Jurkat, Clone E6-1 (cell line): ENCODE results near the gene PIK3R6.

ENCODE experiments used
- DNase-seq: peaks from one replicate; pipeline ENCODE4 v3.0.0-alpha.2; 2011; ENCODE audit warnings: low read depth, low spot score
- H3K4me3 ChIP-seq: 2 replicates; pipeline ENCODE4 v1.5.1; 2011; ENCODE audit warnings: mild to moderate bottlenecking, low read length, control low read depth, moderate library complexity

PIK3R6 gene

DNA sequence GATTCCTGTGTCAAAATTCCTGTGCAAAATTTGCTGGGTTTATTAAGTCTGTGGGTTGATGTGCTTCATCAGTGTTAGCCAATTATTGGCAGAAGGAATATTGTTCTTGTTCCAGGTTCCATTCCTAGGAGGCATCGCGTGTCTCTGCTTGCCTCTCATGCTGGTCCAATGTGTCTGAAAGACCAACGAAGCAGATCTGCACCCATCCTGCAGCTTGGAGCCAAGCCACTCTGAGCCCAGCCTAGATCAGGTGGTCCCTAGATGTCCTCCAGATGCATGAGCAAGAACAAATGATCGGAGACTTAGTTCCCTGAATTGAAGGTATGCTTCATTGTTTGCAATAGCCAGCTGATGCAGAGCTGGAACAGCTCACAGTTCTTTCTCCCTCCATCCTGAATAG lies 10.5 kb upstream of the PIK3R6 start:
- no peak for DNase-seq
- H3K4me3 ChIP-seq: no peak overlapping the region

DNA sequence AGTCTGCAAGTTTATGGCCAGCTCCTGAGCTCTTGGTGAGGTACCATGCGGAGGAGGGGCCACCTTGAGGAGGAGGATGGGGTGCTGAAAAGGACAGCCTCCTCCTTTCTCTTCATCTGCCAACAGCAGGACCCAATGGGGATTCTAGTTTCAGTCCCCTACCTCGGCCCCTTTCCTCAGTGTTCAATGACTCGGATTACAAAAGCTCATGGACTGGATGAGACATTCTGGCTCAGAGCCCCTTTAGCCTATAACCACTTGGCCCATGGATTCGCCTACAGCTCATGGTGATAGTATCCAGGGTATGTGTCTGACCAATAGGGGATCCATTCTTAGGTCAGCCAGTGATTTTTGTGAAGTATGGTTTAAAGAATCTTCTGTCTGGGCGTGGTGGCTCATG lies 8.5 kb upstream of the PIK3R6 start:
- DNase-seq: no peak
- no peak overlapping the region for H3K4me3 ChIP-seq

DNA sequence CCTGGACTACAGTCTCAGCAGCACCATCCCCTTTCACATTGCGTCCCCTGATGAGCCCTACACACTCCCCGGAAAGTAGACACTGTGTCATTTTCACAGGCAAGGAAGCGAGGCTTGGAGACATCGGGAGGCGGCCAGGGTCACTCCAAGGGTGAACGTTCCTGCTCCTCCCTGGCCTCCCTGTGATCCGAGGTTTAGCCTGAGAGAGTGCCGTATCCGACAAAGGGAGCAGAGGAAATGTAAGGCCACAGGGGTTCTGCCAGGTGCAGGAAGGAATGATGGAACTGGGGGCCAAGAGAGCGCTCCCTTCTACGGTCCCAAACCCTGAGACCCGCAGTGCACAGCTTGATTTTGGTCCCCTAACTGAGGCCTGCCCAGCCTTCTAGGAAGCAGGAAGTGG lies 8.0 kb upstream of the PIK3R6 start:
- no peak for DNase-seq
- H3K4me3 ChIP-seq: no peak overlapping the region

DNA sequence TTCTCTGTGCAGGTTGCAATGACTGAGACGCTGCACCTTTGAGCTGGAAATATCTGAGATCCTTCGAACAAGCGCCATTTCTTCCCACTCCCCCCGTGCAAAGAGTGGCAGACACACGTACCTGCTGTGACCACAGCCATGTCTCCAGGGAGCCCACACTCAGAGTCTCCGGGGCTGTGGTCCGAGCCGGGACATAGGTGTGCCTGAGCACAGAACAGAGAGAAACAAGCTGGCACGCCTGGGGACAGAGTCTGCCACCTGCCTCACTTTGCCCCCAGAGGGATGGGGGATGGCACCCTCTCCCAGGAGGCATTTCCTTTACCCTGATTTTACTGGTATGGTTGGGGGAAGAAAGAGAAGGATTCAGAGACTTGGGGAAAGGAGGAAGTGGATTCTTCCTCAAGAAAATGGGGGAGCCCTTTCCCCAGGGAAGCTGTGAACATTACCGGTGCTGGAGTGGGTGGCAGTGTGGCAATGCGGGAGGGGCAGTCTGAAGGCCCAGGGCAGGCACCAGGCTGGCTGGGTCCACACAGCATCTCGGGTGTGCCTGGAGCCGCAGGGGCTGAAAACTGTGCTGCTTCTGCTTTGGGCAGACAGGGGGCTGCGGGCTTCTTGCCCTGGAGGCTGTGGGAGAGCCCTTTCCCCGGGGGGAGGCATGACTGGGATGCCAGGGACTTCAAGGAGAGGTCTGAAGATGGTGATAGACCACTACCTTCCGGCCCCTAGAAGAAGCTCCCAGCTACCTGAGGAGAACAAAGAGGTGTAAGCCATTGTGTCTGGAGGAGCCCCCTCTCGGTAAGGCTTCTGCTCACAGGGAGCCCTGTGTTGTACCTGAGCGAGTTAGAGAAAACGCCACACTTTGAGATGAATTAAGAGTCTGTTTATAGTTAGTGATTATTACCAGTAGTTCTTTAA lies 6.6 kb upstream of the PIK3R6 start:
- no peak overlapping the region for H3K4me3 ChIP-seq
- no peak for DNase-seq

DNA sequence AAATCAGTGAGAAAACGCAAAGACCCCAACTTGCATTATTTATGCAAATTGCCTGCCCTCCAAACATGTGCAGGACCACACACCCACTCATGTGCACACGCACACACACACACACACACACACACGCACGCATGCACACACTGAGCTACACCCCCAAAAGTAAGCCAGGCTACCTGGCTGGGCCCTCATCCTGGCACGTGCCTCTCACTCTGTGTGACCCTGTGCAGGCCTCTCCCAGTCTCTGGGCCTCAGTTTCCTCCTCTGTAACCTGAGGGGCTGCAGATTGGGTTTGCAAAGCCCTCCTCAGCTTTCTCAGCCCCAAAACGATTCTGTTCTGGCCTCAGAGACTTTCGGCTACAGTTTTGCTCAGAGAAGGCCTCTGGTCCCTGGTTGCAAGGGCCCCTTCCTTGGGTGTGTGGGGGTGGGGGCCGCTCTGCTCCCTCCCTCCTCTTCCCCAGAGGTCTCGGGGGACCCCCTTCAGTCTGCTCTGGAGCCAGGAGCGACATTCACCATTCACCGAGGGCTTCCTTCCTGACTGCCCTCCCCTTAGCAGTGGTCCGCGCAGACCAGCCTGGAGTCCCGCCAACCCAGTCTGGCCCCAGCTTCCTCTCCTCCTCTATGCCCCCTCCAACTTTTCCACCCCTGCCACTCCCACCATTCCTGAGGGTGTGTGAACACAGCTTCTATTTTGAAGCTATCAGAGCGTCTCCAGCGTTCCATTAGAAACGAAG lies 5.4 kb upstream of the PIK3R6 start:
- no peak for DNase-seq
- no peak overlapping the region for H3K4me3 ChIP-seq

DNA sequence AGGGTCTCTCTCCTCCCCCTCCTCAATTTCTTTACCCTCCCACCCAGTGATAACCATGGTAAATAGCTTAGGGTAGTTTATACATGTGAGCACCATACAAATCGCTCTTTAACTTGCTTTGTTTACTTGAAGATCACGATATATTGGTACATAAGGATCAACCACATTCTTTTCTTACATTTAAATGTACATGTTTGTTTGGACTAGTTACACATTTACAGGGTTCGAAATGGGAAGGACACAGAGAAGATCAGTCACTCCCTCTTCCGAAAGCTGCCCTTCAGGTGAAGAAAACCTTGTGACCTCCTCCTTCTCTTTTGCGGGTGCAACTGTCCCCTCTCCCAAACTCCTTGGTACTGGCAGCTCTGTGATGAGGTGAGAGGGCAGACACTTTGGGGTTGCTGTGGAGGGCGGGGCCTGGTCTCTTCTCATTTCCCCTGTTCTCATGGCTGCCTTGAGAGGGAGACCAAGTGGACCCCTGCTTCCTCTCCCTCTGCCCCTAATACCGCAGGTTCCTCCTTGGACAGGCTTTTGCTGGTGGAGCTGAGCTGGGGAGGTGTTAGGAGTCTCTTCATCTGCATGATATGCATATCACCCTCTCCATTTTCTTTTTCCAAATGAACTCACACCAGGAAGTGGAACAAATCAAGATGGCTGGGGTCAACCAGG lies 4.7 kb upstream of the PIK3R6 start:
- H3K4me3 ChIP-seq: no peak overlapping the region
- no peak for DNase-seq

DNA sequence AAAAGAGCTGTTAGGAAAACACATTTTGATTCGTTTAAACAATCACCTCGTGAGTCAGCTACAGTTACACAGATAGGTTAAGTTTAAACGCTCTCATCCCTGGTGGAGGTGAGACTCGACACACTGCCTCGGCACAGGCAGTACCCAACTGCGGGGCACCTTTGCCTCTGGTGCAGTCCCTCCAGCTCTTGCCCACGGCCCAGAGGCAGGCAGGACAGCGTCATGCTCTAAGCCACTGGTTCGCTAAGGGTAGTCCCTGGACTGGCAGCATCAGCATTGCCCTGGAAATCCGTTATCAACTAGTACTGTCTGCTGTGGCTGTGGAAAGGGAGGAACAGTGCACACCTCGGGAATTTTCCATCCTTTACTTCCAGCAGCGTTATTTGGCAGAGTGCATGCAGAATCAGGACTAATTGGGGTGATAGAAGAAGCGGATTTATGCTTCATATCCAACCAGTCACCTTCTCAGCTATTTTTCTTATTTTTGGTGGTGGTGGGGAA lies 3.7 kb upstream of the PIK3R6 start:
- no peak for DNase-seq
- H3K4me3 ChIP-seq: no peak overlapping the region

DNA sequence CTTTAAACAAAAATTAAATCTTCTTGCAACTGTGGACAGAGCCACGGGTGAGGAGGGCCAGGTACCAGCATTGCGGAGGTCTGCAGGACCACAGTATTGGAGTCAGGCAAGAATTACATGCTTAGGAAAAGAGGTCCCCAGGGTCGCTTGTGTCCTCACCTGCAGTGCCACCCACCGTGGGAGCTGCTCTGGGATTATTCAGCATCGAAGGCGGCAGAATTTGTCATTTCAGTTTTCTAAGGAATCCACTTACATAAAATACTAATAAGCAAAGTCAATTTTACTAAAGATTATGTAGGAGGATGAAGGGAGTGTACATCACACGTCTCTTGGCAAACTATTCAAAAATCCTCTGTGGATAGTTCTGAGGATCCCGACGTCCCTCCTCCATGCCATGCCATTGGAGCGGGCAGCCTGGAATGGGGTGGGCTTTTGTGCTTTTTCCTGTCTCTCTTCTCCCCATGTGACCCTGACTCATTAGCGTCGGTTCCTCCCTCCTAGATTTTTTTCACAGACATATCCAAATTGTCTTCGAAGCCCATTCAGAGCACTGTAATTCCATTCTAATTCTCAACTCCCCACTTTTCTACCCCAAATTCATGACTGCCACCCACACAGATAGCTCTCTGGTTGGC lies 3.0 kb upstream of the PIK3R6 start:
- no peak for DNase-seq
- no peak overlapping the region for H3K4me3 ChIP-seq

DNA sequence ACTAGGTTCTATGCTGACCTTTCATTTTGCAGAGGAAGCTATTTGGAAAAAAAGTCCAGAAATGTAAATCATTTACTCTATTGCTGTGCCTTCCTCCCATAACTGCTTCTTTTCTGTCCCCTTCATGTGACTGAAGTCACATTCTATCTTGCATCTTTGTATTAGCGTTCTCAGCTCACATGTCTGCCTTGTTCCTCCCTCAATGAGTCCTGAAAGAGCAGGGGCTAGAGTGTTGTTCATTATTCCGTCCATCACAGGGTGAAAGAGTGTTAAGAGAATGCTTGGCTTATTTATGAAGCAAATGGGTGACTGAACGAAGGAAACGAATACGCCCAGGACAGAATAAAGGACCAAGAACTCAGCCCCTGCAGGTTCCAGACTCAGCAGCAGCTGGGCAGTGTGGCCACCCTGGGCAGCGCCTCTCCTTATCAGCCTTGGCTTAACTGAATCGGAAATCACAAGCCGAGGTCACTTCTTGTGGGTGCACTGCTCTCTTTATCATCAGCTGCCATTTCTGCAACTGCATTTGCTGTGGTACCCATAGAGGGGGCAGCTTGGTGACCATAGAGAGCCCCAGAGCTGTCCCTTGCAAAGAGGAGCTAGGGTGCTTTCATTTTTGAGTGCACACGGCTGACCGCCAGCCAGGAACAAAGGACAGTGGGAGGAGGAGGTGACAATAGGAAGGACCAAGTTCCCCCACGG lies 1.8 kb upstream of the PIK3R6 start:
- H3K4me3 ChIP-seq: no peak overlapping the region
- no peak for DNase-seq

DNA sequence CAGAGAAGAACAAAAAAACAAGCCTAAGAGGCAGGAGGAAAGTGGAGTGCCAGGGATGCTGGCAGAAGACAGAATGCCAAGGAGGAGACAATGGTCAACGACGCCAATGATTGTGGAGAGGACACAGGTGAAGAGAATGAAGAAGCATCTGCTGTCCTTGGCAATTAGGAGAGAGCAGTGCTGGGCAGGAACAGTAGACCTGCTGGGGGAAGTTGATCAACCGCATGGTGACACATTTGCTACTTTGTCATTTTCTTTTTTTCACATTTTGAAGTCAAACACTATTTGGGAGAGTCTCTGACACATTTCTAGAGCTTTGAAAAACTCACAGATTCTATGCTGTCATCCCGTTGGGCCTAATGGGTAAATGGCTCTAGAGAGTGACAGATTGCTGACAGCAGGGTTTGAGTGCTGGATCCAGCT lies 1.1 kb upstream of the PIK3R6 start:
- no peak overlapping the region for H3K4me3 ChIP-seq
- no peak for DNase-seq

DNA sequence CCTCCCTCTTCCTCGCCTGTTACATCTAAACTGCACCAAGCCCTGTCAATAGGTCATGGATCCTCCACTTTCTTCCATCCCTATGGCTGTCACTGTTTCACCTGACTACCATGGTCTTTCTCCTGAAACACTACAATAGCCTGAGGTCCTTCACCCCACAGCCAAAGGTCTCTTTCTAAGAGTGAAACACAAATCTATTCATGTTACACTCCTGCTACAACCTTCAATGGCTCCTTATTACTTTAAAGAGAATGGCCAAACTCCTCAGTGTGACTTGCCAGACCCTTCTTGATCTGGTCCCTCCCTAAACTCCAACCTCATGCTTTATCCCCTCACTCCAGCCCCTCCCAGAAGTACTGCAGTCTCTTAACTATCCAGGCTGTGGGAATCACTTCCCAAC lies 618 bp upstream of the PIK3R6 start:
- H3K4me3 ChIP-seq: no peak overlapping the region
- no peak for DNase-seq

DNA sequence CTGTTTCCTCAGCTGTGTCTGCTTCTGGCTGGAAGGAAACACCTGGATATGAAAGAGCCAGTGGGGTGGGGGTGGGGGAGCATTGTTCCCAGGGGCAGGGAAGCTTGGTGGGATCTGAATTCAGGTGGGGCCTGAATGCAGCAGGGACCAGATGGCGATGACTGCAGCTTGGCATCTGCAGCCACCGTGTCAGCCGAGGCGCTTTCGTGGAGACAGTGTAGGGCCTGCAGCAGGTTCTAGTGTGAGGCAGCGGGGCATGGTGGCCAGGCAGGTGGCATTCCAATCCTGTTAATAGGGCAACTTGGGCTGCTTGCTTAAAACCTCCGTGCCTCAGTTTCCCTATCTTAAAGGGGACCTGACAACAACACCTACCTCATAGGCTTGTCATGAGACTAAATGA lies 1.7 kb downstream of the PIK3R6 start:
- DNase-seq: no peak
- no peak overlapping the region for H3K4me3 ChIP-seq

DNA sequence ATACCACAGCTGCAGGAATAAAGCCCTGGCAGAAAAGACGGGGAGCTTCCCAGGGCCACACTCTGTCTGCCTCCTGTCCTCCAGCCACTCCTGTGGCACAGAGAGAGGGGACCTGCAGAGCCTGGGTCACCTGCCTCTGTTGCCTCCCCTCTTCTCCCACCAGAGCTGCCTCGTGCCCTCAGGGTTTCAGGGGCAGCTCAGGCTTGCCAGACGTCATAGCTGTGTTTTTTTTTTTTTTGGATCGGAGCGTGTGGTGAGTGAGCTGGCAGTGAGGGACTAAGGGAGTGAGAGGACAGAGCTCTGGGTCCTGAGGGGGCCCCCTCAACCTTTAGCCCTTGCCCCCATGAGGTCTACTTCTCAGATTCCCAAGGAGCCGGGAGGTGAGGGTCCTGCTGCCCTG lies 2.1 kb downstream of the PIK3R6 start:
- H3K4me3 ChIP-seq: no peak overlapping the region

DNA sequence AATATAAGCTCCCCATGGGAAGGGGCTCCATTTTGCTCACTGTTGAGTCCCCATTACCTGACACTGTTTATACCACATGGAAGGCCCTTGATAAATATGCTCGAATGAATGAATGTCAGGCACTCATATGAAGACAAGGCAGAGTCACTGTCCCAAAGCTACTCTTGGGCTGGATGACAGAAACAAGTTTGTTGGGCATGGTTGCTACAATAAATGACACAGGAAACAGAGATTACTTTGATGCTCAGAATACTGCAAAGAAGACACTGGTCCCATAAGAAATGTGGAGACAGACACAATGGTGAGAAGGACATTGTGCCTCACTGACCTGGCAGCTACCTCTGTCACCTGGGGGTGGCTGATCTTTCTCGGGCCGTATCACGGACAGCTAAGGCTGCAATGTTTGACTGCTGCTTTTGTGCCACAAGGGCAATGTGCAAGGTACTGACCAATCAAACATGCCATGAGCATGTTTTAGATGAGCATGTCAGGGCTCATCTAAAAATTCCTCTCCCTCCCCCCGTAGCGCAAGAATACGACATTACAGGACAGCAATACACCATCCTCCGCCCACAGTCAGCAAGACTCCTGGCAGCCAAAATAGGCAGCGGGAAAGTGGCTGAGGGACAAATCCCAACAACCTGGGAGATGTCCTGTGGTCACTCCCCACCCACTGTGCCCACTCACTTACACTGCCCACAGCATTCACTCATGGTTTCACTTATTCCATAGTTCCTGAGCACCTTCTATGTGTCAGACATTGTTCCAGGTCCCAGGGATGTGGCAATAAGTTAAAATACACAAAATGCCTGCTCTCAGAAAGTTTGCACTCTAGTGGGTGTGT lies 5.0 kb downstream of the PIK3R6 start:
- DNase-seq: no peak
- H3K4me3 ChIP-seq: no peak overlapping the region

More for the DNA sequence above, 2.1 kb downstream of the PIK3R6 start:
- DNase-seq: no peak

DNA sequence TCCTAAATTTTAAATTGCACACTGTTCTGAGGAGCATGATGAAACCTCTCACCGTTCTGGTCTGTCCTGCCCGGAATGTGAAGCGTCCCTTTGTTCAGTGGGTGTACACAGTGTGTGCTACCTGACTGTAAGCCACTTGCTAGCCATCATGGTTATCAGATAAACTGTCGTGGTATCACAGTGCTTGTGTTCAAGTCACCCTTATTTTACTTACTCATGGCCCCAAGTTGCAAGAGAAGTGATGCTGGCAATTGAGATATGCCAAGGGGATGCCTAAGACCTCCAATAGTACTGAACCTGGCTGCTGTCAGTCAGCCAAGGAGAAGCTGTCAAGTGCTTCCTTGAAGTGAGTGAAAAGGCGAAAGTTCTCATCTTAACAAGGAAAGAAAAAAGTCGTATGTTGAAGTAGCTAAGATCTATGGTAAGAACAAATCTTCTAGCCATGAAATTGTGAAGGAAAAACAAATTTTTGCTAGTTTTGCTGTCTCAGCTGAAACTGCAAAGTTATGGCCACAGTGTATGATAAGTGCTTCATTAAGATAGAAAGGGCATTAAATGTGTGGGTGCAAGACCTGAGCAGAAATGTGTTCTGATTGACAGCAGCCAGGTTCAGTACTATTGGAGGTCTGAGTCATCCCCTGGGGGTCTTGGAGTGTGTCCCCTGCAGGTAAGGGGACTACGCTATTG lies 5.8 kb downstream of the PIK3R6 start:
- H3K4me3 ChIP-seq: no peak overlapping the region
- no peak for DNase-seq

DNA sequence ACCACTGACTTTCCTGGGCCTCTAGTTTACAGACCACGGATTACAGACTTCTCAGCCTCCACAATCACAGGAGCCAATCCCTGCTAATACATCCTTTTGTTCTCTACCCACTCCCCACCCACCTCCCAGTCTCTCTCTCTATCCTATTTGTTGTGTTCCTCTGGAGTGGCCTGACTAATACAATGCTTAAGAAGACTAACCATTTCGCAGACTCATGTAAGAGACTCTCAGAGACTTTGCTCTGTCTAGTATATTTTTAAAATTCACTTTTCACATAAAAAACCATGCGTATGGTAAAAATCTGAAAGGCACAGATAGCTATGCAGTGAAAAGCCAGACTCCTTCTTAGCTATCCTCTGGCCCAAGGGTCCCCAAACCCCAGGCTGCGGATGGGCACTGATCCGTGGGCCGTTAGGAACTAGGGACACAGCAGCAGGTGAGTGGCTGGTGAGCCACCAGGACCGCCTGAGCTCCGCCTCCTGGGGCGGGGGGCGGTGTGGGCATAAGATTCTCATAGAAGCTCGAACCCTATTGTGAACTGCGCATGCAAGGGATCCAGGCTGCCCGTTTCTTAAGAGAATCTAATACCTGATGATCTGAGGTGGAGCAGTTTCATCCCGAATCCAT lies 7.6 kb downstream of the PIK3R6 start:
- no peak overlapping the region for H3K4me3 ChIP-seq
- DNase-seq: no peak
